H9 (cell line): ENCODE results near the gene MRPL36. TPM values are rescaled to one million over a fixed set of nuclear protein-coding genes. Genes with fewer than 3 reads are reported as not detected.

Experiments
- DNase-seq: peaks from one replicate; pipeline ENCODE4 v3.0.0-alpha.2; 2017
- H2AFZ ChIP-seq: one replicate; pipeline ENCODE4 v1.6.1; 2013; ENCODE audit warnings: mild to moderate bottlenecking, low read length, control low read depth, moderate library complexity
- H2AK5ac ChIP-seq: 2 replicates; pipeline ENCODE4 v1.6.1; 2013; ENCODE audit warnings: low read length, control low read depth, mixed read lengths; ENCODE audit not compliant: insufficient read length
- H2BK120ac ChIP-seq: one replicate; pipeline ENCODE4 v1.6.1; 2013; ENCODE audit warnings: low read depth, mild to moderate bottlenecking, low read length, control low read depth, inconsistent platforms; ENCODE audit not compliant: poor library complexity, severe bottlenecking
- H2BK12ac ChIP-seq: 2 replicates; pipeline ENCODE4 v1.6.1; 2013; ENCODE audit warnings: low read length, control low read depth, mixed read lengths, low read depth; ENCODE audit not compliant: insufficient read length
- H2BK15ac ChIP-seq: 2 replicates; pipeline ENCODE4 v1.6.1; 2013; ENCODE audit warnings: low read depth, low read length, control low read depth
- H2BK20ac ChIP-seq: one replicate; pipeline ENCODE4 v1.6.1; 2013; ENCODE audit warnings: low read depth, mild to moderate bottlenecking, low read length, control low read depth, inconsistent platforms; ENCODE audit not compliant: poor library complexity, severe bottlenecking
- H2BK5ac ChIP-seq: 2 replicates; pipeline ENCODE4 v1.6.1; 2013; ENCODE audit warnings: low read length, control low read depth, mixed read lengths; ENCODE audit not compliant: insufficient read length
- H3K14ac ChIP-seq: 2 replicates; pipeline ENCODE4 v1.6.1; 2013; ENCODE audit warnings: low read length, control low read depth; ENCODE audit not compliant: insufficient read depth
- H3K18ac ChIP-seq: 2 replicates; pipeline ENCODE4 v1.6.1; 2013; ENCODE audit warnings: low read depth, mild to moderate bottlenecking, mixed read lengths, low read length, control low read depth; ENCODE audit not compliant: insufficient read length
- H3K23ac ChIP-seq: 2 replicates; pipeline ENCODE4 v1.6.1; 2013; ENCODE audit warnings: low read length, control low read depth, mixed read lengths, low read depth; ENCODE audit not compliant: insufficient read length
- H3K23me2 ChIP-seq: 2 replicates; pipeline ENCODE4 v1.6.1; 2013; ENCODE audit warnings: low read depth, mild to moderate bottlenecking, mixed read lengths, low read length, control low read depth; ENCODE audit not compliant: insufficient read length, poor library complexity, severe bottlenecking
- H3K27ac ChIP-seq: 2 replicates; pipeline ENCODE4 v1.5.1; 2013; ENCODE audit warnings: low read length, control low read depth, mixed read lengths, low read depth; ENCODE audit not compliant: insufficient read length
- H3K27me3 ChIP-seq: 2 replicates; pipeline ENCODE4 v1.6.1; 2013; ENCODE audit warnings: low read length, control low read depth, inconsistent platforms; ENCODE audit not compliant: insufficient read depth
- H3K4ac ChIP-seq: 2 replicates; pipeline ENCODE4 v1.6.1; 2013; ENCODE audit warnings: low read depth, mild to moderate bottlenecking, control low read depth, inconsistent platforms, low read length, moderate library complexity
- H3K4me1 ChIP-seq: 2 replicates; pipeline ENCODE4 v1.6.1; 2013; ENCODE audit warnings: low read length, control low read depth, inconsistent platforms; ENCODE audit not compliant: insufficient read depth
- H3K4me2 ChIP-seq: 2 replicates; pipeline ENCODE4 v1.6.1; 2013; ENCODE audit warnings: low read length, control low read depth, mixed read lengths; ENCODE audit not compliant: insufficient read length, insufficient read depth
- H3K56ac ChIP-seq: 2 replicates; pipeline ENCODE4 v1.6.1; 2013; ENCODE audit warnings: low read depth, mild to moderate bottlenecking, mixed read lengths, low read length, control low read depth; ENCODE audit not compliant: insufficient read length
- H3K79me1 ChIP-seq: 2 replicates; pipeline ENCODE4 v1.6.1; 2013; ENCODE audit warnings: low read depth, mild to moderate bottlenecking, moderate library complexity, low read length, control low read depth, inconsistent platforms; ENCODE audit not compliant: insufficient read depth, poor library complexity, severe bottlenecking
- H3K79me2 ChIP-seq: 2 replicates; pipeline ENCODE4 v1.6.1; 2013; ENCODE audit warnings: low read length, control low read depth, inconsistent platforms; ENCODE audit not compliant: insufficient read depth
- H3K9ac ChIP-seq: 2 replicates; pipeline ENCODE4 v1.6.1; 2013; ENCODE audit warnings: low read length, control low read depth, mixed read lengths; ENCODE audit not compliant: insufficient read length; ENCODE audit errors: extremely low read depth
- H3K9me3 ChIP-seq: one replicate; pipeline ENCODE4 v1.6.1; 2013; ENCODE audit warnings: low read depth, low read length, inconsistent platforms; ENCODE audit not compliant: control insufficient read depth
- H3T11ph ChIP-seq: one replicate; pipeline ENCODE4 v1.6.1; 2013; ENCODE audit warnings: mild to moderate bottlenecking, low read length, control low read depth, inconsistent platforms
- H4K20me1 ChIP-seq: one replicate; pipeline ENCODE4 v1.6.1; 2013; ENCODE audit not compliant: control insufficient read depth, insufficient read length, insufficient read depth
- H4K5ac ChIP-seq: 2 replicates; pipeline ENCODE4 v1.6.1; 2013; ENCODE audit warnings: low read depth, mild to moderate bottlenecking, mixed read lengths, low read length, control low read depth; ENCODE audit not compliant: insufficient read length
- H4K8ac ChIP-seq: replicated peaks from 2 replicates; pipeline ENCODE4 v1.6.1; 2013; ENCODE audit warnings: low read length, control low read depth, mixed read lengths, low read depth; ENCODE audit not compliant: insufficient read length
- H4K91ac ChIP-seq: 2 replicates; pipeline ENCODE4 v1.6.1; 2013; ENCODE audit warnings: low read depth, mild to moderate bottlenecking, moderate library complexity, mixed read lengths, low read length, control low read depth; ENCODE audit not compliant: insufficient read length
- H3K27ac Mint-ChIP-seq, 3 experiments: 2 replicates in 2 of 3; 3 replicates in 1 of 3; pipeline ENCODE4 v1.8.0; 2020 to 2021; ENCODE audit warnings: mixed read lengths in 3 of 3, mild to moderate bottlenecking in 1 of 3, moderate library complexity in 1 of 3
- H3K27me3 Mint-ChIP-seq: 2 replicates; pipeline ENCODE4 v1.8.0; 2021; ENCODE audit warnings: low read depth, mild to moderate bottlenecking, moderate library complexity, mixed read lengths
- H3K36me3 Mint-ChIP-seq, 3 experiments: 2 replicates in 2 of 3; 3 replicates in 1 of 3; pipeline ENCODE4 v1.8.0; 2020 to 2021; ENCODE audit warnings: low read depth in 3 of 3, mixed read lengths in 3 of 3; ENCODE audit not compliant: insufficient read depth in 1 of 3
- H3K4me1 Mint-ChIP-seq, 2 experiments: 2 replicates each; pipeline ENCODE4 v1.8.0; 2020; ENCODE audit warnings: mixed read lengths in 2 of 2
- H3K4me3 Mint-ChIP-seq, 2 experiments: 2 replicates in 1 of 2; 3 replicates in 1 of 2; pipeline ENCODE4 v1.8.0; 2020 to 2021; ENCODE audit warnings: mild to moderate bottlenecking in 2 of 2, mixed read lengths in 2 of 2, moderate library complexity in 1 of 2
- H3K9me3 Mint-ChIP-seq, 2 experiments: 2 replicates in 1 of 2; 3 replicates in 1 of 2; pipeline ENCODE4 v1.8.0; 2020; ENCODE audit warnings: mild to moderate bottlenecking in 2 of 2, mixed read lengths in 2 of 2, moderate library complexity in 1 of 2
- CTCF ChIP-seq: fragments of 200-600 bp; sonication (generic); conservative IDR thresholded peaks from 3 replicates; pipeline ENCODE4 v1.8.0; 2021; ENCODE audit warnings: antibody characterized with exemption, mild to moderate bottlenecking
- WGBS: extraction: QIAGEN DNeasy Blood & Tissue Kit; methylation state at CpG from one replicate; pipeline ENCODE4 v1.1.7; 2013; ENCODE audit warnings: missing lambda C conversion rate, low lambda C conversion rate, mixed read lengths; ENCODE audit not compliant: insufficient read length; ENCODE audit errors: extremely low coverage; 5-methylcytosine and 5-hydroxymethylcytosine counted together
- total RNA-seq: library from RNA; stranded (reverse); gene quantifications from 2 replicates; pipeline ENCODE4 v1.2.1, GENCODE V29; 2021

MRPL36 gene
- total RNA-seq, 1 experiment from 2014 or later = 67.3 TPM

GRCh38 chr5:1761453-1761755 is 38.2 kb downstream of the MRPL36 start:
- no peak overlapping the region for H2BK12ac ChIP-seq
- H3T11ph ChIP-seq = no peak overlapping the region
- no peaks in the 10 kb centered on the region for H3K23me2 ChIP-seq
- no peak overlapping the region for H4K5ac ChIP-seq
- no peaks in the 10 kb centered on the region; the same call in 1 of the 2 replicates for H3K4me1 ChIP-seq
- H2BK20ac ChIP-seq = no peak overlapping the region
- Mint-ChIP-seq H3K4me3 (no peak overlapping the region), H3K9me3 (peaks cover 11 to 13% of the 10 kb centered on the region in 2 experiments), H3K4me1 (peaks cover 10 to 16% of the 10 kb centered on the region in 2 experiments), H3K27me3 (peaks cover 13% of the 10 kb centered on the region), H3K36me3 (peaks cover 7 to 11% (median 10%) of the 10 kb centered on the region in 3 experiments), H3K27ac (peak overlapping the region in 2 of 3 experiments; percentile 20 to 68; a peak in 2 of 7 replicates)
- H3K9ac ChIP-seq = no peak overlapping the region
- H4K20me1 ChIP-seq = no peaks in the 10 kb centered on the region
- H3K27me3 ChIP-seq = no peaks in the 10 kb centered on the region
- no peak overlapping the region for H3K14ac ChIP-seq
- no peaks in the 10 kb centered on the region for H3K9me3 ChIP-seq
- no peak overlapping the region for H2AFZ ChIP-seq
- H3K23ac ChIP-seq = no peak overlapping the region
- H2BK5ac ChIP-seq = no peak overlapping the region
- no peak overlapping the region for H3K56ac ChIP-seq
- no peak for DNase-seq
- H3K79me1 ChIP-seq = no peaks in the 10 kb centered on the region
- H3K4ac ChIP-seq = no peak overlapping the region
- H3K18ac ChIP-seq = no peak overlapping the region
- no peak overlapping the region for H2BK15ac ChIP-seq
- H3K27ac ChIP-seq = no peak overlapping the region
- no peak overlapping the region for H2BK120ac ChIP-seq
- H3K79me2 ChIP-seq = no peaks in the 10 kb centered on the region
- H4K8ac ChIP-seq = no peak overlapping the region
- H3K4me2 ChIP-seq = no peak overlapping the region
- WGBS = no CpG with 5 or more reads among the region's 11 CpGs
- no peak overlapping the region for H2AK5ac ChIP-seq
- H4K91ac ChIP-seq = no peak overlapping the region
- no peak for TF ChIP-seq CTCF
